Fibroblast of skin of abdomen (primary cell): ENCODE data around the gene ITIH3.

ENCODE experiments used
- DNase-seq: peaks from one replicate; pipeline ENCODE4 v3.0.0-alpha.2; 2013

The ITIH3 gene

DNA sequence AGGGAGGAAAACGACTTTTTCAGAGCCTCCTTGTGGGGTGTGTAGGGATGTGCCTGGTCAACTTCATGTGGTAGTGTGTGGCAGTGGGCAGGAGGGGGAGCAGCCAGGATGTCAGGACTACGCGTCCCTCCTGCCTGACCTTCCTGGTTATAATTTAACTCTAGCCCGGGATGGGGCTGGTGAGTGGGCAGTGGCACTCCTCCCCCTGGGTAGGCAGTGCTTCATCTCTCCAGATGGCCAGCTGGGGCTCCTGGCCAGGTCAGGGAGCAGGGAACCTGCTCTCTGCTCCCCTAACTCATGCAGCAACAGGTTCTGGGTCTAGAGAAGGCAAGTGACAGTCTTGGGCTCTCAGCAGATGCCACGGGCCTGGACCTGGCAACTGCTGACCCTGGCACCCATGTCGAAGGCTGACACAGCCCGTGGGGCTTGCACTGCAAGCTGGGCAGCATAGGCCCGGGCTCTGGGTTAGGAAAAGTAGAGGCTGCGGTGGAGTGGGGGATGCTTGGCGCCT, 33.3 kb downstream of the ITIH3 start:
- DNase-seq = no peak

DNA sequence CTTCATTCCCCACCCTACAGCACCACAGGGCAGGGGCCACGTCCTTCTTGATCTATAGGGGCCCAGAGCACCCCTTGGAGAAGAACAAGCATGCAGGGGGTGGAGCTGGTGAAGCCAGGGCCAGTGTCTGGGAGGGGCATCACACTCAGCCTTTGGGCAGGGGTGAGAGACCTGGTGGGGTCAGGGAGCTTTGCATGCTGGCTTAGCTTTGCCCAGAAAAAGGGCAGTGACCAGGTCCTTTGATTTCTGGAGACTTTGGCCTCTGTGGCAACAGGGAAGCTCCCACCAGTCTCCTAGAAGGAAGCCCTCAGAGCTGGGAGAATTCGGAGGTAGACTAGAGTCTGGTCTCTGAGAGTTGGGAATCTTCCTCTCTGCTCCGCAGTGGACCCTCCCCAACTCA, 34.9 kb downstream of the ITIH3 start:
- DNase-seq = no peak

DNA sequence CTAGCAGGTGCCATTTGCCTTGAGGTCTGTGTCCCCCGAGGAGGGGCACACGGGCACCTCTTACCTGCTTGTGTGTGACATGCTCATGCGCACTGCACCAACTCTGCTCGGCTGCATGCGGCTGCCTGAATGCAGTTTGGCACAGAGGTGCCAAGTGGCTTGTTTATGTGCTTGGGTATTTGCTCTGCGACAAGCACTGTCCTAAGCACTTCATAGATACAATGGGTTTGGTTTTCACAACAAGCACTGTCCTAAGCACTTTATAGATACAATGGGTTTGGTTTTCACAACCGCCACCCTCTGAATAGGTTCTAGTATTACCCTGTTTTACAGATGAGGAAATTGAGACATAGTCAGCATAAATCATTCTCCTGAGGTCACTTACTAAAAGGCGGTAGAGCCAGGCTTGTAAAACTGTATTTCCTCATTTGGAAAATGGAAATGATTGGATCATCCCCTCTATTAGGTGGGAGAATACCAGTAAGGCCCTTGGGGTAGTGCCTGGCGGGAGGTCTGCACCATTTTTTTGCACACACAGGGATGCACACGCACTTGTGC, 35.4 kb downstream of the ITIH3 start:
- DNase-seq = no peak

DNA sequence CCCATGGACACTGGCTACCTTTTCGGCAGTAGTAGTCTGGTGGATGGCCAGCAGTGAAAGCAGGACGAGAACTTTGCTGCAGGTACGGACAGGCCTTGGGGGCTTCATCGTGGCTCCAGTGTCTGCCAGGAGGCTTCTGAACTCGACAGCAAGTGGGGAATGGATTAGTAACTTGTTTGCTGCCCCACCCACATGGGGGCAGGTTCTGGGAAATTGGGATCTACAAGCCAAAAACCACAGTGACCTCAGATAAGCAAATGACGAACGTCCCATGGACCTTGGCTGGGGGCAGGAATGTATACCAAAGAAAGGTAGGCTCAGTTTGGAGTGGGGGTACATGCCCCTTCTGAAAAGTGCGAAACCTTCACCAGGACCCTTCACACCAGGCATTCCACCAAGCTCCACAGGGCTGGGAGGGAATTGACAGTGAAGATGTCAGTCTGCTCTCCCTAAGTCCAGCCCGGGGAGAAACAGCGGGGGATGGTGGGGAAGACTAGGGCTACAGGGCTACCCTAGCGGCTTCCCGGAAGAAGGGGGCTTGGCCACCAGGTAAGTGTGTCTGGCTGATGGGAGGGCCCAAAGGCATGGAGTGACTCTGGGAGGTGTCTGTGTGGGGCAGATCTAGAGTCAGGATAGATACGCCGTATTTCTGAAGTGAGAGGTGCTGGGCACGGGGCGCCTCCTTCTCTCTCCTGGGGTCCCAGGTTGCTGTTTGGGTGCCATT, 36.1 kb downstream of the ITIH3 start, which contains the start of gene ITIH4:
Gene ITIH4, minus strand, starts transcription at position 138 of the 724 bp plus-strand sequence. Its CDS starts 30 bp downstream, at position 108.
- DNase-seq = no peak

DNA sequence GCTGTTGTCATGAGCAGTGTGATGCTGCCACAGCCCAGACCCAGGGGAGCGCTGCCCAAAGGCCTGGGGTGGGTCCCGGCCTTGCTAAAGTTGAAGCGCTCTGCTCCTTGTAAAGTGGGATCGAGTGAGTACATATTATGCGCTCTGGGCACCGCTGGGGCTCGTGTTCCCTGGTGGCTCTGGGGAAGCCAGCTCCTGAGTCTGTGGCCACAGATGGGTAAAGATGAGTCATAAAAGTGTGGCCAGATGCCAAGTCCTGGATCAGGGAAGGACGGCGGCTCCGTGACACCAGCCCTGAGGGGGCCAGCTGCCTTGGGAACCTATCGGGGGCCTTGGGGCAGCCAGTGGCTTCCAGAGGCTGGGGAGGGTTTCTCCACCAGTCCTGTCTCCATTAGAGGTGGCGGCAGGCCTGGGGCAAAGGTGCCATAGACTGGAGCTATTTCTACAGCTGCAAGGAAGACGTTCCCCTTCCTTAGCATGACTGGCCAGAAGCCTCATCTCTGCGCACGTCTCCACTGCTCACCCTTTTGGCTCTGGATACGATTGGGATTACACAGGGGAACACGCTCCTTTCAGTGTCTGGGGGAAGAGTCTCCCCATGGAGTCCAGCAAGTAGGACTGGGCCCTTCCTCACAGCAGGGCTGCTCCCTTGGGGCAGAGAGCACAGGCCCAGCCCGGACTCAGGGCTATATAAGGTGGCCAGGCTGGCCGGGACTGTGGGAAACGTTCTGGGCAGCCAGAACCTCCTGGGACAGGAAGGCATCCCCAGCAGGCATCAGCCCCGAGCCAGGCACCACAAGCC, 37.1 kb downstream of the ITIH3 start:
- peak; percentile 66 for DNase-seq

DNA sequence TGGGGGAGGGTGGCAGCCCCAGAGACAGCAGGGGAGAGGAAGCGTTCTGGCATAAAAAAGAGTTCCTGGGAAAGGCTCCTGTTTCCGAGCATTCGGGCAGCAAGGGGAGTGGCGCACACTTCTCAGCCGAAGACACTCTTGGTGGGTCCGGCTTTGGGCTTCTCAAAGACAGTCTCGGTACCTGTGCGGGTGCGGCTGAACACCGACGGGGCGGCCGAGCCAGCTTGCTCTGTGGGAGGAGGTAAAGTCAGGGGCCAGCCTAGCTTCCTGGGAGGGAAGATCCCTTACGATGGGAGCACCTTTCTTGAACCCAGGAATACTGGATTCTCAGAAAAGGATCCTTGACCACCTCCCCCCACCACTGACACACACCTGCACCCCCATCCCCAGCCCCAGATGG, 38.6 kb downstream of the ITIH3 start:
- no peak for DNase-seq

DNA sequence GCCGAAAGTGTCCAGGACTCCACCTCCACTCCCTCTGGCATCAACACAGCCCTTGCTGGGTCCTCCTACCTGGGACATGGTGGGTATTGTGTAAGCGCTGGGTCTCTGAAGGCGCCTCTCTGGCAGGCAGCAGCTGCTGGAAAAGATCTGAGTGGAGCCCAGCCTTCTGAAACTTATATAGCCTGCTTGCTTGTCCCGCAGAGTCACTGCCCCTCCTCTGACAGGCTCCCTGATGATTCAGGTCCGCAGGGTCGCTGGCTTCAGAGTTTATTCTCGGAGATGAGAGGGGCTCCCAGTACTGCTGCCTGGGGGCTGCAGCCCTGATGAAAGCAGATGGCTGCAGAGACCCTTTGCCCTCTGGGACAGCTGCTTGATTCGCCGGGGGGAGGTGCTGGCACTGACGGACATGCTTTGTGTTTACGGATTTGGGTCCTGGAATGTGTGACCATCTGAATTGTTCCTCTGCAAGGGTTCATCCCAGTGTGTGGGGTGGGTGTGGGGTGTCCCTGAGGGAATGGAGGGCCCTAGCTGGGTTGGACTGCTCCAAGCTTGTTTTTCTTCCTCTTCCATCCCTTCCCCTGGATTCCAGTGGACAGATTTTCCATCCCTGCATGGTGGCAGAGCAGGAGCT, 40.4 kb downstream of the ITIH3 start, which contains the start of gene MUSTN1:
Gene MUSTN1, minus strand, starts transcription at position 149 of the 631 bp plus-strand sequence. Its CDS starts 71 bp downstream, at position 78.
- peak; percentile 21 for DNase-seq

DNA sequence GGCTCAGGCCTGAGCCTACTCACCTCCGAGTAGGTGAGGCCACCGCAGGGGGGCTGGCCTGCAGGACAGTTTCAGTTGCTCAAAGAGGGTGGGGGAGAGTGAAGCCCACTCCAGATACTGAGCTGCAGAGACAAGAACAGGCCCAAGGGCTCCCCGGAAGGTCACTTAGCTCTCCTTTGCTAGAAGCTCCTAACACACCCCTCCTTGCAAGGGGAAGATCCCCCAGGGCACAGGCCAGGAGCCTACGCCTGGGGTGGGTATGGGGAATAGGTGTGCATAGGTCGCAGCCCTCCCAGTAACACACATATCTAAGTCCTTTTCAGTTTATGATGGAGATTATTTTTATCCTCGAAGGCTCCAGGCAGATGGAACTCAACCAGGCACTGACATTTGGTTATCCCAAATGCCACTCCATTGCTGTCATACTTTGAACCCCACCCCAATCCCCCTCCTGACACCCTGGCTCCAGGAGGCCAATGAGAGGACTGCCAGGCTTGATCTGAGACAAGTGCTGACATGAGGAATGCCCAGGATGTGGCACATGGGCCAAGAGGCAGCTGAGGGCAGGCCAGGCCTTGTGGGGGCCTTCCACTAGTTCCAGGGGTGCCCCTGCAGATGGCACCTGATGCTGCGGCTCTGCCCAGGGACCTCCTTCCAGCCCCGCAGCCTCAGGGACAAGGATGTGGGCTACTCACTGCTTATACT, 41.3 kb downstream of the ITIH3 start:
- DNase-seq = no peak

DNA sequence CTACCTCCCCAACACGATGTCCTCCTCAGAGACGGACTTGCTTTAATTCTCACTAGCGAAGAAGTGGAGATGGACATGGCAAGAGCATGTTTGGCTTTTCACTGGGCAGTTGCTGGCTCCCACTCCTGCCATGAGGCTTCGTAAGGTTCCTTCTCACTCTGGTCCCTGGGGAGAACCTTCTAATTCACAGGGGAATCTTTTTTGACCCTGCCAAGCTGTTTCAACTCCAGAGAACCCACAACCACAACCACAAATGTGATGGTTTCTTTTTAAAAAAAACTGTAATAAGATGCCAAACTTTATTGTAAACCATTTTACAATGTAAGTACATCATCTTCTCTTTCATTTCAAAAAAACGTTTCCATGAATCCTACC, 41.9 kb downstream of the ITIH3 start:
- no peak for DNase-seq

DNA sequence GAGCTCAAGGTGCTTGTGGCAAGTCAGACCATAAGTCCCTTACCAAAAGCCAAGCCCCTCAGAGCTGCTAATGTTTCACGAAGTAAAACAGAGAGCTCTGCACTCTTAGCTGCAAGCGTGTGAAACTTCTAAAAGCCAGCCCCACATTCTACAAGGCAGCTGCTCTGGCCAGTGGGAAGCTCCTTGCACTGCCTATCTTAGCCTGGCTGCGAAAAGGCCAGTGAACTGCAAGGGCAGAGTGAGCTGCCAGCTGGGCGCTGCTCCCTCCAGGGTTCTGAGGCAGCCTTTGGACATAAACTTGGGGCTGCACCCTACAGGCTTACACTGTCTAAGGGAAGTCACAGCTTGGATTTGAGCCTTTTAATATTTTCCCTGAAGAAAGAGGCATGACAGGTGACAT, 42.4 kb downstream of the ITIH3 start:
- DNase-seq = no peak

DNA sequence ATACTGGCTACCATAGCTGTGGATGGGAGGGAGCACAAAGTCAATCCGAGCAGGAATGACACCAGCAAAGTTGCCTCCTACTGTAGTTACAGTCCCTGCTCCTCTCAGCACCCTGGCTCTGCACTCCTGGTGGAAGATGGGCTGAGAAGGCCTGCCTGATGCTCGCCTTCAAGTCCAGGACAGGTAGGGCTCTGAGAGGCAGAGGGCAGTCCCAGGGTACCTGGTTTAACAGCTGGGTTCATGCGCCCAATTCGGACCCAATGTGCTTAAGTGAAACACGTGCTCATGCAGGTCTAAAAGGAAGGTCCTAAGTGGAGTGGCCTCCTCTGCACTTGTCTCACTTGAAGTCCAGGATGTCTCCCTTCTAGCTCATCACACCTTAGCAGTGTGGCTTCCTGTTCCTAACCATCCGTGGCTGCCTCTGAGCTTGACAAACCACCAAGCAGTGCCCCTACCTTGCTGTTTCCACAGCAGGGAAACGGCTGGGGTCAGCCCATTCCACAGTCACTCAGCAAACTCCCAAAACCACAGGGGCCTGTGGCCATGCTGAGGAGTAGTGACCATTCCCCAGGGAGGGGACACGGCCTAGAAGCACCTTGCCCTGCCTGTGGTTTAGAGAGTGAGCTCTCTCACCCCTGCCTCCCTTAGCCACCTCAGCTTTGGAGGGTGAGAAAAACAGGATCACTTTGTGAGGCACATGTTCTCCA, 44.1 kb downstream of the ITIH3 start:
- no peak for DNase-seq

DNA sequence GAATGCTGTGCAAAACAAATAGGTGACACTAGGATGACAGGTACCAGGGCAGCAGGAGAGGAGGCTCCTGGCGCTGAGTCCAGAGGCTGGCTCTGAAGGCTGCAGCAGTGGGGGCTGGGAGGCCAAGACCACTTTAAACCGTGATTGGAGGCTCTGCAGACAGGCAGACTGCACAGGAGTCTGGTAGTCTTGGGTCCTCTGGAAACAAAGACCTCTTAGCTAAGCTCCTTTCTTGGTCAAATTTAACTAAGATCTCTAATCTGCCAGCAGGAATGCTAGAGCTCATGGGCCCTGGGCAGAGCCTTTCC, 44.6 kb downstream of the ITIH3 start:
- no peak for DNase-seq

DNA sequence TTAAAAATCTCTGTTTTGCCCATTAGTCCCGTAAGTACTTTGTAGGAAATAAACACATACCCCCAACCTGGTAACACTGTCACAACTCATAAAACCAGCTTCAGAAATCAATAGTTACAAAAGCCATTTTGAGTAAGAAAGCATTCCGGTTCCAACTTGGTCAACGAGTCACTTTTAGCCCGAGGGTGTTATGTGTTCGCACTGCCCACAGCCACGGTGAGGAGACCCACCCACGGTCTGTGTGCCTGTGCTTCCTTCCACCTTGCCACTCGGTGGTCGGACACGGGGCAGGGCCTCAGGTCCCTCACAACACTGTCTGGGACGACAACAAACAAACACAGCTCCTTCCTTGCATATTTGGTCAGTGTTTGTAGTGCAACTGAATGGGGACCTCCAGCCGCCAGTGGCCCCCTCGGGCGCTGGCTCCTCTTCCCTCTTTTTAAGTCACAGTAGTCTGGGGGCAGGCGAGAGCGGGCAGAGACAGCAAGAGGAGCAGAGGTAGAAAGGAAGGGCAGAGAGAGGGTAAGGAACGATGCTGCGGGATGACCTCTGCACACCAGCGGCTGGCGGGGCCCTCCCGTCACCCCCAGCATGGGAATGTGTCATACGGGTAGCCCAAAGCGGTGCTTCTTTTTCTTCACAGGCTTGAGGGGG, 45.4 kb downstream of the ITIH3 start:
- DNase-seq = no peak

DNA sequence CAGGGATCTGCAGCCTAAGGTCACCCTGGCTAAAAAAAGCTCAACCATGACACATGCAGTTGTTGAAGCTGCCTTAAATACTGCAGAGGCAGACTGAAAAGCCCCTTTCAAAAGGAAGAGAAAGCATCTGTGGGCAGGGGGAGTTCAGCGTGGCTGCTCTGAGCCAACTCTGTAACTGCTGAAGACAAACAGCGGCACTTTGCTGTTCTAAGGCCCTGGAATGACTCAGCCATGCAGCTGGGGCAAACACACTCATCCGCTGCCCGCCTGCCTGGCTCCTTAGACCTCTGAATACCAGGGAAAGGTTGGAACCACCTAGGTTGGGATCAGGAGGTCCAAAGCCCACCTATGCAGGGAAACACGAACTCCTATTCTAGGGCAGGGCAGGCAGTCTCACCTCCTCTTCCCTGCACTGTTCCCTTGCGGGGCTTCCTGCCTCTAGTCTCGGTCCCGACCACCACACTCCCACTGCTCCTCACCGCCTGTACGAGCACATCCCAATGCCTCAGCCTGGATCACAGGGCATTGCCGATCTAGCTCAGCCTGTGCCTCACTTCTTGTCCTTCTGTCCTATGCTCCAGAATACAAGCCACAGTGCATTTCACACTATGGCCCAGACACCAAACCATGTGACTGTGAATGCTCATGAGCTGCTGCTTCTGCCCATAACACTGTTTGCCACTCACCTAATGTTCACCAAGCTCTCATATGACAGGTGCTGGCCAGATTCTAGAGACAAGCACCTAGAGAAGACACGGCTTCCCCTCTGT, 46.8 kb downstream of the ITIH3 start:
- DNase-seq = no peak

DNA sequence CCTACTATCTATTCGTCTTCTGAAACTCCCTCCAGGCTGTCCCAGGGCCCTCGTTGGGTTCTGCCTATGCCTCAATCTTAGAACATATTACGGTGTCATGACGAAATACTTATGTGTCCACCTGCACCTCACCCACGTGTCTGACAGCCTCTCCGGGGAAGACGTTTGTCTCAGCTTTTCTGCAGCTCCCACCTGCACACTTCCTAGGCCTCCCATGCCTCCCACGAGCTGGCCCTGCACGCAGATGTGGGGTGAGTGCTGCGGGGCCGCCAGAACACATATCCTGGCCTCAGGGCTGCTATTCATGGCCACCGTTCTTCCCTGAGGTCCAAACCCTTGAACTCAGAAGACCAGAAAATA, 47.4 kb downstream of the ITIH3 start:
- no peak for DNase-seq

DNA sequence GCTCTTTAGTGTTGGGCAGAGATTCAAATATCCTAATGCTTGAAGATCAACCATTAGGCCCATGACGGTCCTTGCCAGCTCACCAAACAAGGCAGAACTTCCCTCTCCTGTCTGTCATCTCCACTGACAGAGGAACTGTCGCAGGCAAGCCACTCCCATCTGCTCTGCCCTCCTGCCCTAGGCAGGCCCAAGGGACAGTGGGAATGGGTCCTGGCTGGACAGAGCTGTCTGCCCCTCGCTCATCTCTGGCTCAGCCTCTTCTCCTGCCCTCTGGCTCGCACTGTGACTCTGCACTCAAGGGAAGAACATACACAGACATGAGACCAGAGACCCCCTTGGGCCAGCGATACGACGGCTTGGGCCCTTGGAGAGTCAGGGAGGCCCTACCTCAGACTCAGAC, 47.8 kb downstream of the ITIH3 start:
- DNase-seq = no peak

DNA sequence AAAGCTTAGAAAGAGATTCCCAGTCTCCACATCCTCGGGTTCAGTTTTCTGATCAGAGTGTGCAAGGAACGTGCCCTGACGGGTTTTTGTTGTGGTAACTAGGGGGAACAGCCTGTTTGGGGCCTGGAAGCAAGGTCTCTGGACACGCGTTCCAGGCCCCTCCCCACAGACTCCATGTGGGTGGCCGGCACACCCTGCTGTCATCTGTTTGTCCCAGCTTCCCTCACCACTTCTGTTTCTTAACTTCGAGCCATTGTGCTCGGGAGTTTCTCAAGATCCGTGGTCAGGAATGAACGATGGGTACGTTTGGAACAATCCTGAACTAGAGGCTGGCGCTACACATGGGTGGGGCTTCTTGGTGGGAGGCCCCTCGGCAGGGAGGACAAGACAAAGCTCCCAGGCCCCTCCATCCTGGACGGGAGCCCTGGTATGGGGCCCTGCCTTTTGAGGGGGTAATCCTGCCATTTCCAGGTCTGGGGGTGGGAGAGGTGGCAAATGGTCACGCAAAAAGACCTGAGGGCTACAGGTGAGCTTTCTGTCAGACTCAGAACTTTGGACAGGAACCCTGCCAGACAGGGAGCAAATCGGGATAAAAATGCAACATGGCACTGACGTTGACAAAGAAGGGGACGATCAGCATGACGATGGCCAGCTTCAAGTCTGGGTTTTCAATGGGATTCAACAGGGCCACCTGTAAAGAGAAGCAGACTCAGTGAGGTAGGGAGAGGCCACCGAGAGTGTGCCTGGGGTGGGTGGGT, 48.7 kb downstream of the ITIH3 start:
- no peak for DNase-seq

DNA sequence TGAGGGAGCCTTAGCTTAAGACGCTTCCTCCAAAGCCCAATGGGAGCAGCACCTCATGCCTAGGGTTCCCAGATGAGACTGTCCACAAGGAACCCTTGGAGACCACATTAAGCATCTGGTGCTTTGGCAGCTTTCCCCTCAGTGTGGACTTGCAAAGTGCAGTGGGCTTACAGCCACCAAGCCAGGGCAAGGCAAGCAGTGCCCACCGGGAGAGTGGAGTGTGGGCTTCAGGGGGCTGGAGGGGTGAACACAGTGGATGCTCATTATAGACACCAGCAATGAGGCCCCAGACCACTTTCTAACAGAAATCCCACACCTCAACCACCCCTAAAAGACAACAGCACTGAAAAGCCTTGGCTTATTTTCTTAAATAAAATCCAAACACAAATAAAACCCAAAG, 49.3 kb downstream of the ITIH3 start:
- no peak for DNase-seq

DNA sequence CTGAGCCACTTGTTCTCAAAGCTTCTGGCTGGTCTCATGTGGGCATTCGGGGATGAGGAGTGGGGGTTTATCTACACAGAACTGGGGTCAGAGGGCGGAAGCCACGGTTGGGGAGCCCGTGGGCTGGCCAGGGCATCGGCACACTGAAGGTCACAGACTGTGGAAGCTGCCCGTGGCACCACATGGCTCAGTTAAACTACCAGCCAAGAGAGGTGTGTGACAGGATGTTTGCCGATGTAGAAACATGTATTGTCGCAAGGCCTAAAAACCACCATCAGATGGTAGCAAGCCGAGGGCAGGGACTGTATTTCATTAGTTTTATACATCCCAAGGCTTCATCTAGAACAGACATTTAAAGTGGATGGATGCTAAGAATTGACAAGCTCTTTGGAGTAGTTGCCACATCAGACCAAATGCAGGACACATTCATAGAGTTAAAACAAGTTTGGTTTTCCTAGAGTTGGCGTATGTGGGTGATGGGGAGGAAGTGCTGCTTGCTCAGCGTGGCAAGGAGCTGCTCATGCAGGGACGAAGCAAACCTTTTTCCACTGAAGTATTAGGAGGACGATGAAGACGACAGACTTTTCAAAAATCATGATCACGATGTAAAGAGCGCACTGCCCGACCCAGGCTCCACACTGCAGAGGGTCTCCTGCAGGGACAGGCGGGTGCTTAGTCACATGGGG, 49.8 kb downstream of the ITIH3 start:
- no peak for DNase-seq
